Mononuclear cell (primary cell): ENCODE measurements around the gene MARF1. TPM values are rescaled to one million over a fixed set of nuclear protein-coding genes. Genes with fewer than 3 reads are reported as not detected.
"Not testable (repeated sequence)": the region's sequence is repeated elsewhere in the genome, so short reads cannot be mapped to it uniquely, and the experiment has no call there.

ENCODE experiments used
- H3K27me3 ChIP-seq: 2 replicates; pipeline ENCODE4 v1.6.0; 2011; ENCODE audit warnings: low read length, control low read depth; ENCODE audit not compliant: insufficient read depth
- H3K4me1 ChIP-seq: 2 replicates; pipeline ENCODE4 v1.5.1; 2011; ENCODE audit warnings: mild to moderate bottlenecking, low read length, control low read depth; ENCODE audit not compliant: insufficient read depth
- H3K4me3 ChIP-seq: 2 replicates; pipeline ENCODE4 v1.5.1; 2011; ENCODE audit warnings: mild to moderate bottlenecking, low read length, moderate library complexity
- H3K9me3 ChIP-seq: 2 replicates; pipeline ENCODE4 v1.5.1; 2011; ENCODE audit warnings: low read depth, mild to moderate bottlenecking, control low read depth, low read length
- total RNA-seq: library from RNA; depleted of rRNA; stranded (reverse); fragments of >200 nt; gene quantifications from one replicate; pipeline ENCODE4 v1.2.3, GENCODE V29; 2012

MARF1 gene
- total RNA-seq, 1 donor: 60.8 TPM

DNA sequence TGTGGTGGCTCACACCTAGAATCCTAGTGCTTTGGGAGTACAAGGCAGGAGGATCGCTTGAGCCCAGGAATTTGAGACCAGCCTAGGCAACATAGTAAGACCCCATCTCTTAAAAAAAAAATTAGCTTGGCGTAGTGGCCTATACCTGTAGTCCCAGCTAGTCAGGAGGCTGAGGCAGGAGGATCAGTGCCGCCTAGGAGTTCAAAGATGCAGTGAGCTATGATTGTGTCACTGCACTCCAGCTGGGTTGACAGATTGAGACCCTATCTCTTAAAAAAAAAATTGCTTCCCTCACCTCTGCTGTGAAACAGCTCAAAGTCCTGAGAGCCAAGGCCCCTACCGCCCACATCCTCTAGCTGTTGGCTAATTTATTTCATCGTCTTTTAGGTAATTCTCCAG lies 17.2 kb upstream of the MARF1 start:
- H3K4me3 ChIP-seq: no peak overlapping the region
- no peaks in the 10 kb centered on the region for H3K27me3 ChIP-seq
- peaks cover 25% of the 10 kb centered on the region for H3K4me1 ChIP-seq
- no peaks in the 10 kb centered on the region for H3K9me3 ChIP-seq

DNA sequence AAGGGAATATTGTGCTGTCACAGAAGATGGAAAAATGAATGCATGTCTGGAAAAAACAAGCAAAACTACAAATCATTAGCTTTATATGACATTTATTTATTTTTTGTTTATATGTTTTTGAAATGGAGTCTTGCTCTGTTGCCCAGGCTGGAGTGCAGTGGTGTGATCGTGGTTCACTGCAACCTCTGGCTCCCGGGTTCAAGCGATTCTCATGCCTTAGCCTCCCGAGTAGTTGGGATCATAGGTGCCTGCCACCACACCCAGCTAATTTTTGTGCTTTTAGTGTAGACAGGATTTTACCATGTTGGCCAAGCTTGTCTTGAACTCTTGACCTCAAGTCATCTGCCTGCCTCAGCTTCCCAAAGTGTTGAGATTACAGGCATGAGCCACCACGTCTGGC lies 15.6 kb upstream of the MARF1 start:
- H3K27me3 ChIP-seq: no peaks in the 10 kb centered on the region
- H3K4me1 ChIP-seq: peaks cover 25% of the 10 kb centered on the region
- no peaks in the 10 kb centered on the region for H3K9me3 ChIP-seq
- no peak overlapping the region for H3K4me3 ChIP-seq

DNA sequence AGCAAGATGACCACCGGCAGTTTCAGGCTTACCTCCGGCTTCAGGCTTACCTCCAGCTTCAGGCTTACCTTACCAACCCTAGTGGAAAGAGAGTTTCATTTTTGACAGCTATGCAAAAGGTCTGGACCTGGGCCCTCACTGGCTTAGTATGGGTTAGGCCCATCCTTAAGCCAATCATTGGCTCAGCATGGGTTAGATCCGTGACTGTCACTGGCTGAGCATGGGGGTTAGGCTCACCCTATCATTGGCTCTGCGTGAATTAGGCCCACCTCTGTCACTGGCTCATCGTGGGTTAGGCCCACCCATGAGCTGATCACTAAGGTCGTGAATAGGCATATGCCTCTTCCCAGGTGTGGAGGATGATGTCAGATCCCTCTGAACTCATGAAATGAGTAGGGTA lies 15.2 kb upstream of the MARF1 start:
- Histone ChIP-seq H3K4me1 (peaks cover 27% of the 10 kb centered on the region), H3K4me3 (no peak overlapping the region), H3K9me3 (no peaks in the 10 kb centered on the region), H3K27me3 (no peaks in the 10 kb centered on the region)

DNA sequence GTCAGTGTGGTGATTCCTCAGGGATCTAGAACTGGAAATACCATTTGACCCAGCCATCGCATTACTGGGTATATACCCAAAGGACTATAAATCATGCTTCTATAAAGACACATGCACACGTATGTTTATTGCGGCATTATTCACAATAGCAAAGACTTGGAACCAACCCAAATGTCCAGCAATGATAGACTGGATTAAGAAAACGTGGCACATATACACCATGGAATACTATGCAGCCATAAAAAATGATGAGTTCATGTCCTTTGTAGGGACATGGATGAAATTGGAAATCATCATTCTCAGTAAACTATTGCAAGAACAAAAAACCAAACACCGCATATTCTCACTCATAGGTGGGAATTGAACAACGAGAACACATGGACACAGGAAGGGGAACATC lies 12.6 kb upstream of the MARF1 start:
- not testable (repeated sequence) for H3K27me3 ChIP-seq, H3K4me3 ChIP-seq, H3K9me3 ChIP-seq
- H3K4me1 ChIP-seq: peaks cover 51% of the 10 kb centered on the region

GRCh38 chr16:15654591-15654990 lies 11.6 kb upstream of the MARF1 start:
- Histone ChIP-seq H3K4me1 (peaks cover 45% of the 10 kb centered on the region), H3K4me3 (no peak overlapping the region), H3K9me3 (no peaks in the 10 kb centered on the region), H3K27me3 (no peaks in the 10 kb centered on the region)

DNA sequence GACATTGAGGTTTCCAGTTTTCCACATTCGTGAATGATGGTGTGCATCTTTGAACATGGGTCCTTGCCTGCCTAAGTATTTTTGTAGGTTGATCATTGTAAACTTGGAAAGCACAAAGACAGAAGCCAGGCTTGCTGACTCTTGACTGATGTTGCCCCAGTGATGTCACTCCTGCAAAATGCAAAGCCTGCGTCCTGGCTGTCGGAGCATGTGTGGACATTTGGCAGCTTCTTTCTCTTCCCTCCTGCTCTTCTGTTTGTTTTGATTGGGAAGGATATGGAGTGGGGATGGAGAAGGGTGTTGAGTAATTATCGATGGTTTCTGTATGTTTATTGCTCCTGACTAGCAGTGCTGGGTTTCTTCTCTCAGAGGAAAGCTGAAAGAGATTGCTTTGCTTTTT lies 10.3 kb upstream of the MARF1 start:
- Histone ChIP-seq H3K4me3 (no peak overlapping the region), H3K27me3 (no peaks in the 10 kb centered on the region), H3K4me1 (peaks cover 37% of the 10 kb centered on the region), H3K9me3 (no peaks in the 10 kb centered on the region)

DNA sequence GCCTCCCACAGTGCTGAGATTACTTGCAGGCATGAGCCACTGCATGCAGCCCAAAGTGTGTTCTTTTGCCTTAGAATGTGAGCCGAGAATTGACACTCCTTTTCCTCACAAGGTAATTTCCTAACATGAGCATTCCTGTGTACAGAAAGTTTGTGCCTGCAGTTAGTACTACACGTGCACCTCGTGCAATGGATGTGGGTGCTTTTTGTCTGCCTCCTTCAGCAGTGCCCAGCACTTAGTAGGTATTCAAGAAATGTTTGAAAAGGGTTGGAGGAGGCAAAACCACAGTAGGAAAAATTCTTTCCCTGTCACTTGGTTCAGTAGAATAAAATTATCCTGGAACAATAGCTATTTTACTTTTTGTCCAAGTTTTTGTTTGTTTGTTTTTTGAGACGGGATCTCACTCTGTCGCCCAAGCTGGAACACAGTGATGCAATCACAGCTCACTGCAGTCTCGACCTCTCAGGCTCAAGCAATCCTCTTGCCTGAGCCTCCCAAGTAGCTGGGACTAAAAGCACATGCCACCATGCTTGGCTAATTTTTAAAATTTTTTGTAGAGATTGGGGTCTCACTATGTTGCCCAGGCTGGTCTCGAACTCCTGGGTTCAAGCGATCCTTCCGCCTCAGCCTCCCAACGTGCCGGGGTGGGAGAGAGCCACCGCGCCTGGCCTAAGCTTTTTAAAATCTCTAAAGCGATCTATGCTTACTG lies 9.5 kb upstream of the MARF1 start:
- H3K9me3 ChIP-seq: no peaks in the 10 kb centered on the region
- H3K4me1 ChIP-seq: peaks cover 35% of the 10 kb centered on the region
- no peaks in the 10 kb centered on the region for H3K27me3 ChIP-seq
- H3K4me3 ChIP-seq: no peak overlapping the region

GRCh38 chr16:15650698-15651171 lies 7.8 kb upstream of the MARF1 start:
- Histone ChIP-seq H3K4me3 (peak overlapping the region; percentile 97), H3K9me3 (no peaks in the 10 kb centered on the region), H3K4me1 (peaks cover 35% of the 10 kb centered on the region), H3K27me3 (no peaks in the 10 kb centered on the region)

DNA sequence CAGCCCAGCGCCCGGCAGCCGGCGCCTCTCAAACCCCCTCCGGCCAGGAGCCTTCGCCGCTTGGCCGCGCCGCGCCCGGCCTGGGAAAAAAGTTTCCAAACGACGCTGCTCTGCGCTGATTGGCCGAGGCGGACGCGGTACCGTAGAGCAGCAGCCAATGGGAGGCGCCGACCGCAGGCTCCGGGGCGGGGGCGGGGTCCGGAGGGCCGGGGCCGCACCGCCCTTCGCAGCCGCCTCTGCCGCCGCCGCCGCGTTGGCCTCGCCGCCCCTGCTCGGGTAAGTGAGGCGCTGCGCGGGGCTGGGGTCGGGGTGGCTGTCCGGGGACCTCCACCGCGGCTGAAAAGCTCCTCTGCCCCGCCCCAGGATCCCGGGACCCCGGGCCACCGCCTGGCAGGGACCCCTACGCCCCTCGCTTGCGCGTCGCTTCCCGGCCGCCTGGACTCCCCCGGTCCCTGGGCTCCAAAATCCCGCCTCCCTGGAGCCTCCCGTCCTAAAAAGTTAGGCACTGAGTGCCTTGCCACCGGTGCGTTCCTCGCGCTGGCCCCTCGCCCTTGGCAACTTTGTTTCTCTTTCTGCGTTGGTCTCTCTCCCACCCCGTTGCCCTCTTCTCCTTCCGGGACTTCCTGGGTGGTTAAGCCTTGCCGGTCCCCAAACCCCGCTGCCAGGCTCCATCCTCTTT lies 7.2 kb upstream of the MARF1 start, which contains the start of gene NDE1:
Gene NDE1, plus strand, starts transcription at position 227 of the 679 bp plus-strand sequence. CDS start 14,534 bp downstream, outside the sequence.
- H3K27me3 ChIP-seq: no peaks in the 10 kb centered on the region
- H3K4me3 ChIP-seq: peak within 1 kb of the TSS; percentile 97
- H3K4me1 ChIP-seq: peaks cover 35% of the 10 kb centered on the region

DNA sequence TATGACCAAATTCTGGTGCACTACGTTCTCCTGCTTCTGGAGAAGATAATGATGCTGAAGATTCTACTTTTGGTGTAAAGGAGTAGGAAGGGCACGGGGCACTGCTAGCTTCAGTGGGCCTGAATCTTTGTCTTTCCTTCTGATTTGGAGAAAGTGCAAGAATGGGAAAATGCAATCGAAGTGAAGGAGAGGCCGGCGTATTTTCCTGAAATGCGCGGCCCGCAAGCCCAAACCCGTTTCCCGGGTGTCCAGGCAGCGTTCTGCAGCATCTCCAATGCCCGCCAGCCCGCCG lies 6.7 kb upstream of the MARF1 start:
- H3K27me3 ChIP-seq: no peaks in the 10 kb centered on the region
- no peaks in the 10 kb centered on the region for H3K9me3 ChIP-seq
- peaks cover 35% of the 10 kb centered on the region for H3K4me1 ChIP-seq
- peak overlapping the region; percentile 97 for H3K4me3 ChIP-seq

More for the DNA sequence above, 7.2 kb upstream of the MARF1 start, which contains the start of gene NDE1:
- no peaks in the 10 kb centered on the region for H3K9me3 ChIP-seq

DNA sequence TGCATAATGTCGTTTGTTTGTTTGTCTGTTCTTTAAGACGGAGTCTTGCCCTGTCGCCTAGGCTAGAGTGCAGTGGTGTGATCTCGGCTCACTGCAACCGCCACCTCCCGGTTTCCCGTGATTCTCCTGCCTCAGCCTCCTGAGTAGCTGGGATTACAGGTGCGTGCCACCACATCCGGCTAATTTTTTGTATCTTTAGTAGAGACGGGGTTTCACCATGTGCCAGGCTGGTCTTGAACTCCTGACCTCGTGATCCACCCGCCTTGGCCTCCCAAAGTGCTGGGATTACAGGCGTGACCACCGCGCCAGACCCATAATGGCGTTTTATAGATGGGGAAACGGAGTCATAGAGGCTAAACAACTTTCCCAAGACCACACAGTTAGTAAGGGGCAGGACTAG lies 6.4 kb upstream of the MARF1 start:
- Histone ChIP-seq H3K4me3 (peak overlapping the region; percentile 97), H3K4me1 (peaks cover 37% of the 10 kb centered on the region)
- H3K9me3 ChIP-seq, H3K27me3 ChIP-seq: not testable (repeated sequence)

DNA sequence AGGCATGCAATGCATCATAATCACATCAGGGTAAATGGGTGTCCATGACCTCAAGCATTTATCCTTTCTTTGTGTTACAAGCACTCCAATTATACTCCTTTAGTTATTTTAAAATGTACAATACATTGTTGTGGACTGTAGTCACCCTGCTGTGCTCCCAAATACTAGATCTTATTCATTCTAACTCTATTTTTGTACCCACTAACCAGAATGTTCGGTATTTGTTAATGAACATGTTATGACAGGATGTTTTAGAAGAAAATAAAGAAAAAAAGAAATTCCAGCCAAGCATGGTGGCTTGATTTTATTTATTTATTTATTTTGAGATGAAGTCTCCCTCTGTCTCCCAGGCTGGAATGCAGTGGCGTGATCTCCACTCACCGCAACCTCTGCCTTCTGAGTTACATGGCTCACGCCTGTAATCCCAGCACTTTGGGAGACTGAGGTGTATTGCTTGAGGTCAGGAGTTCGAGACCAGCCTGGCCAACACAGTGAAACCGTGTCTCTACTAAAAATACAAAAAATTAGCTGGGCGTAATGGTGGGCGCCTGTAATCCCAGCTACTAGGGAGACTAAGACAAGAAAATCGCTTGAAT lies 5.3 kb upstream of the MARF1 start:
- Histone ChIP-seq H3K27me3 (no peaks in the 10 kb centered on the region), H3K4me1 (peaks cover 45% of the 10 kb centered on the region), H3K9me3 (no peaks in the 10 kb centered on the region), H3K4me3 (no peak overlapping the region)

DNA sequence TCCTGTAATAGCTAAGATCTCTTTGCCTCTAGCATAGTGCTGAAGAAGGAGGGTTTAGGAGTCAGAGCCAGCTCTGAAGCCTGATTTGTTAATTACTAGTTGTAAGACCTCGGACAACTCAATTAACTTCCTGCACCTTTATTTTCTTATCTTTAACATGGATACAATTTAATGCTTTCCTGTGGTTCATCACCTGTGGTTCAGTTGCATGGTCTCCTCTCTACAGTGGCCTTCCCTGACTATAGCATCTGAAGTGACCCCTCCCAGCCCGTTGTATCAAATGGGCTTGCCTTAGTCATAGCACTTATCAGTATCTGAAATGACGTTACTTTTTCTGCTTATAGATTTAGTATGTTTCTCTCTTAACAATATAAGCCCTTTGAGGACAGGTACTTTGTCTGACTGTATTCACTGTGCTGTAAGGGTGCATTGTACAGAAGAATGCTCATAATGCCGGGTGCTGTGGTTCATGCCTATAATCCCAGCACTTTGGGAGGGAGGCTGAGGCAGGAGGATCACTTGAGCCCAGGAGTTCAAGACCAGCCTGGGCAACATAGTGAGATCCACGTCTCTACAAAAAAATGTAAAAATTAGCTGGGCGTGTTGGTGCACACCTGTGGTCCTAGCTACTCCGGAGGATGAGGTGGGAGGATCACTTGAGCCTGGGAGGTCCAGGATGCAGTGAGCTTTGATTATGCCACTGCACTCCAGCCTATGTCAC lies 4.5 kb upstream of the MARF1 start:
- Histone ChIP-seq H3K27me3 (no peaks in the 10 kb centered on the region), H3K4me3 (no peak overlapping the region), H3K4me1 (peaks cover 37% of the 10 kb centered on the region), H3K9me3 (no peaks in the 10 kb centered on the region)

DNA sequence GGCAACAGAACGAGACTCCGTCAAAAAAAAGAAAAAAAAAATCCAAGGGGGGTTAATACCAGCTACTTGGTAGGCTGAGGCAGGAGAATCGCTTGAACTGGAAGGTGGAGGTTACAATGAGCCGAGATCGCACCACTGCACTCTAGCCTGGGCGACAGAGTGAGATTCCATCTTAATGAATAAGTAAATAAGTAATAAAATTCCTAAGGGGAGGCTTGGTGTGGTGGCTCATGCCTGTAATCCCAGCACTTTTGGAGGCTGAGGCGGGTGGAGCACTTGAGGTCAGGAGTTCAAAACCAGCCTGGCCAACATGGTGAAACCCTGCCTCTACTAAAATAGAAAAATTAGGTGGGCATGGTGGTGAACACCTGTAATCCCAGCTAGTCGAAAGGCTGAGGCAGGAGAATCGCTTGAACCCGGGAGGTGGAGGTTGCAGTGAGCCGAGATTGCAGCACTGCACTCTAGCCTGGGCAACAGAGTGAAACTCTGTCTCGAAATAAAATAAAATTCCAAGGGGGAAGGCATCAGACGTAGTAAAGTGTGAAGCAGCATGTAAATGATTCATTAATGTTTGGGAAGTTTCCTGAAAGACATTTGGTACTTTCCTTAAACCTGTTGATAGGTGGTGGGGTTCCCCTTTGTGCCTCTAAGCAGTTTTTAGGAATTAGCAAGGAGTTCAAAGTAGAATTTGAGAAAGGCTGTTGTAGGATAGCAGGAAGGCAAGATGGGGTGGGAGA lies 3.8 kb upstream of the MARF1 start:
- not testable (repeated sequence) for H3K4me3 ChIP-seq, H3K9me3 ChIP-seq, H3K27me3 ChIP-seq
- H3K4me1 ChIP-seq: peaks cover 36% of the 10 kb centered on the region
